SK-N-SH (cell line): ENCODE results near the gene CALML3. TPM values are rescaled to one million over a fixed set of nuclear protein-coding genes. Genes with fewer than 3 reads are reported as not detected.
A peak's percentile ranks its signal among the peaks of the same experiment; 100 is the strongest.

Experiments
- CTCF ChIA-PET: fragments of 300-600, 350-600 bp; formaldehyde crosslinking; extraction: SDS; loops from one replicate; lab custom pipeline; 2021; lab: Yijun Ruan, JAX
- POLR2A ChIA-PET: fragments of 350-600 bp; sonication (Branson Sonifier 250); formaldehyde crosslinking; extraction: SDS; loops from one replicate; lab custom pipeline; 2020; ENCODE audit warnings: antibody characterized with exemption, inconsistent platforms; lab: Yijun Ruan, JAX
- DNase-seq: peaks from one replicate; pipeline ENCODE4 v3.0.0; 2012
- H2AFZ ChIP-seq: fragments of 200-600 bp; sonication (generic); 2 replicates; pipeline ENCODE4 v1.8.1; 2016; ENCODE audit warnings: antibody characterized with exemption, mild to moderate bottlenecking, low read depth
- H3F3A ChIP-seq: fragments of 200-600 bp; sonication (generic); replicated peaks from 2 replicates; pipeline ENCODE3; 2016; ENCODE audit warnings: antibody characterized with exemption, mild to moderate bottlenecking; ENCODE audit not compliant: insufficient read depth
- H3K27ac ChIP-seq, 2 experiments: fragments of 200-500 bp in 1 of 2; fragments of 200-600 bp in 1 of 2; sonication (Bioruptor generic) in 1 of 2; sonication (generic), shearing (Covaris generic) in 1 of 2; 2 replicates each; pipeline versions ENCODE4 v1.5.1 to v1.6.1; 2014 to 2016; ENCODE audit warnings: low read depth in 2 of 2, inconsistent platforms in 1 of 2, low read length in 1 of 2, mild to moderate bottlenecking in 1 of 2, mixed read lengths in 1 of 2
- H3K27me3 ChIP-seq: fragments of 200-600 bp; sonication (generic), shearing (Covaris generic); 2 replicates; pipeline ENCODE4 v1.6.1; 2016; ENCODE audit warnings: mixed run types; ENCODE audit not compliant: insufficient read depth
- H3K36me3 ChIP-seq, 2 experiments: fragments of 200-500 bp in 1 of 2; fragments of 200-600 bp in 1 of 2; sonication (Bioruptor generic) in 1 of 2; sonication (generic) in 1 of 2; replicated peaks in 1 of 2; 2 replicates each; pipeline versions ENCODE3 to v1.5.1; 2014 to 2016; ENCODE audit warnings: low read length in 1 of 2, mild to moderate bottlenecking in 1 of 2; ENCODE audit not compliant: insufficient read depth in 2 of 2, control insufficient read depth in 1 of 2
- H3K4me1 ChIP-seq, 2 experiments: fragments of 200-500 bp in 1 of 2; fragments of 200-600 bp in 1 of 2; sonication (Bioruptor generic) in 1 of 2; sonication (generic), shearing (Covaris generic) in 1 of 2; 2 replicates each; pipeline versions ENCODE4 v1.5.1 to v1.6.1; 2014 to 2016; ENCODE audit warnings: low read depth in 1 of 2, low read length in 1 of 2, mixed run types in 1 of 2; ENCODE audit not compliant: insufficient read depth in 2 of 2, control insufficient read depth in 1 of 2
- H3K4me2 ChIP-seq: fragments of 200-600 bp; sonication (generic), shearing (Covaris generic); 2 replicates; pipeline ENCODE4 v1.6.1; 2017; ENCODE audit warnings: mixed run types
- H3K4me3 ChIP-seq, 2 experiments: fragments of 200-500 bp in 1 of 2; fragments of 200-600 bp in 1 of 2; sonication (Bioruptor generic) in 1 of 2; sonication (generic), shearing (Covaris generic) in 1 of 2; 2 replicates each; pipeline versions ENCODE4 v1.5.1 to v1.8.1; 2014 to 2016; ENCODE audit warnings: low read depth in 2 of 2, inconsistent platforms in 1 of 2, low read length in 1 of 2, mild to moderate bottlenecking in 1 of 2, mixed read lengths in 1 of 2, moderate library complexity in 1 of 2
- H3K79me2 ChIP-seq: fragments of 200-600 bp; sonication (generic); 2 replicates; pipeline ENCODE4 v1.8.1; 2017; ENCODE audit warnings: mild to moderate bottlenecking; ENCODE audit not compliant: insufficient read depth
- H3K9ac ChIP-seq: fragments of 200-600 bp; sonication (generic); 2 replicates; pipeline ENCODE4 v1.6.1; 2017; ENCODE audit warnings: mixed run types
- H3K9me2 ChIP-seq: fragments of 200-600 bp; sonication (generic); 2 replicates; pipeline ENCODE4 v1.6.1; 2017; ENCODE audit warnings: mixed run types
- H3K9me3 ChIP-seq: fragments of 200-600 bp; sonication (generic); 2 replicates; pipeline ENCODE4 v1.6.1; 2017; ENCODE audit warnings: mixed run types, mild to moderate bottlenecking, moderate library complexity
- H4K20me1 ChIP-seq: fragments of 200-600 bp; sonication (generic); 2 replicates; pipeline ENCODE4 v1.6.1; 2017; ENCODE audit warnings: mild to moderate bottlenecking, mixed run types; ENCODE audit not compliant: insufficient read depth
- CHD2 ChIP-seq: fragments of 150-350 bp; IDR thresholded peaks from 2 replicates; pipeline ENCODE4 v1.6.1; 2018; ENCODE audit warnings: low read length; ENCODE audit not compliant: partially characterized antibody
- EP300 ChIP-seq, 2 experiments: IDR thresholded peaks; 2 replicates each; pipeline versions ENCODE4 v1.4.0 to v1.6.1; 2012; ENCODE audit warnings: borderline replicate concordance in 1 of 2, low read depth in 1 of 2, low read length in 1 of 2
- EZH2phosphoT487 ChIP-seq: fragments of 200-600 bp; sonication (generic); IDR thresholded peaks from 2 replicates; pipeline ENCODE4 v1.6.1; 2017; ENCODE audit warnings: low read depth, mixed run types, mild to moderate bottlenecking, antibody characterized with exemption, moderate library complexity, borderline replicate concordance
- FOSL2 ChIP-seq: IDR thresholded peaks from 2 replicates; pipeline ENCODE4 v1.4.0; 2012; ENCODE audit warnings: low read depth, mild to moderate bottlenecking, moderate library complexity, borderline replicate concordance
- JUND ChIP-seq: IDR thresholded peaks from 2 replicates; pipeline ENCODE4 v1.4.0; 2012
- NFIC ChIP-seq: IDR thresholded peaks from 2 replicates; pipeline ENCODE4 v1.4.0; 2012; ENCODE audit warnings: borderline replicate concordance
- PBX3 ChIP-seq: IDR thresholded peaks from 2 replicates; pipeline ENCODE4; 2012
- RXRA ChIP-seq: IDR thresholded peaks from 2 replicates; pipeline ENCODE4 v1.4.0; 2012; ENCODE audit warnings: low read depth, mild to moderate bottlenecking, borderline replicate concordance
- SIN3A ChIP-seq: IDR thresholded peaks from 2 replicates; pipeline ENCODE4 v1.6.1; 2012; ENCODE audit warnings: low read depth, mild to moderate bottlenecking, low read length, moderate library complexity, borderline replicate concordance
- SMC3 ChIP-seq: IDR thresholded peaks from 2 replicates; pipeline ENCODE4 v1.6.1; 2012; ENCODE audit warnings: low read depth, low read length, improper control_type of control experiment
- WGBS: methylation state at CpG from one replicate; pipeline ENCODE4 v1.1.6; 2017; ENCODE audit warnings: low lambda C conversion rate; 5-methylcytosine and 5-hydroxymethylcytosine counted together
- polyA plus RNA-seq, 3 experiments: library from polyadenylated mRNA; depleted of rRNA; stranded (reverse); fragments of >200 nt; gene quantifications; 2 replicates each; pipeline ENCODE4 v1.2.3, GENCODE V29; 2012
- TF ChIP-seq, protein P1 (sequence below): IDR thresholded peaks from 2 replicates; pipeline ENCODE4 v1.4.0; 2012; ENCODE audit warnings: low read depth, borderline replicate concordance

CALML3 gene
- polyA plus RNA-seq, 1 of the 3 experiments (the other 2 are of a cell fraction) = not detected

- no peak overlapping the region for H3K4me3 ChIP-seq
- H3K79me2 ChIP-seq = no peaks in the 10 kb centered on the region
- no peak for DNase-seq
- peaks cover 4 to 24% of the 10 kb centered on the region in 2 experiments; a peak in 2 of 4 replicates for H3K4me1 ChIP-seq
- H3F3A ChIP-seq = no peaks in the 10 kb centered on the region
- no peak overlapping the region for H3K9ac ChIP-seq
- H3K9me3 ChIP-seq = no peaks in the 10 kb centered on the region
- WGBS = 83% methylated on average over 9 of the region's 9 CpGs
- ChIA-PET POLR2A (no interaction called here), CTCF (interaction anchor here (2.2 kb wide), 1 partner anchor 133 kb away, joined by 9 read pairs; no protein-coding TSS in a partner anchor)
- H3K27me3 ChIP-seq = no peaks in the 10 kb centered on the region
- H3K9me2 ChIP-seq = no peaks in the 10 kb centered on the region
- H2AFZ ChIP-seq = no peak overlapping the region
- no peak overlapping the region for H3K4me2 ChIP-seq
- H3K27ac ChIP-seq = no peak overlapping the region
- no peaks in the 10 kb centered on the region for H4K20me1 ChIP-seq
- H3K36me3 ChIP-seq = no peaks in the 10 kb centered on the region
- TF ChIP-seq RXRA (no peak), SMC3 (no peak), JUND (no peak), EZH2phosphoT487 (no peak), EP300 (IDR thresholded peaks at IDR 0.05; ENCODE audit: borderline replicate concordance in 1 of 2, low read depth in 1 of 2, low read length in 1 of 2) (no peak), CHD2 (no peak), PBX3 (no peak), NFIC (no peak)
Measured at GRCh38 chr10:5575144-5575481, 50.4 kb downstream of the CALML3 start.

GRCh38 chr10:5575482-5576153 lies 50.9 kb downstream of the CALML3 start:
- H3K9me2 ChIP-seq = no peaks in the 10 kb centered on the region
- H3K4me2 ChIP-seq = no peak overlapping the region
- H3K4me1 ChIP-seq = peaks cover 4 to 20% of the 10 kb centered on the region in 2 experiments; a peak in 2 of 4 replicates
- no peak overlapping the region for H3K27ac ChIP-seq
- H3K9me3 ChIP-seq = no peaks in the 10 kb centered on the region
- ChIA-PET CTCF (no interaction called here), POLR2A (no interaction called here)
- H3K79me2 ChIP-seq = no peaks in the 10 kb centered on the region
- no peak overlapping the region for H2AFZ ChIP-seq
- H4K20me1 ChIP-seq = no peaks in the 10 kb centered on the region
- H3F3A ChIP-seq = no peaks in the 10 kb centered on the region
- no peak overlapping the region for H3K4me3 ChIP-seq
- H3K9ac ChIP-seq = no peak overlapping the region
- H3K36me3 ChIP-seq = no peaks in the 10 kb centered on the region
- no peak for DNase-seq
- H3K27me3 ChIP-seq = no peaks in the 10 kb centered on the region
- WGBS = 92% methylated on average over 15 of the region's 23 CpGs
- TF ChIP-seq FOSL2 (0 out of 2 replicates have a peak, but pooled peaks have one; percentile 8), SIN3A (no peak)
- TF ChIP-seq, protein P1, sequence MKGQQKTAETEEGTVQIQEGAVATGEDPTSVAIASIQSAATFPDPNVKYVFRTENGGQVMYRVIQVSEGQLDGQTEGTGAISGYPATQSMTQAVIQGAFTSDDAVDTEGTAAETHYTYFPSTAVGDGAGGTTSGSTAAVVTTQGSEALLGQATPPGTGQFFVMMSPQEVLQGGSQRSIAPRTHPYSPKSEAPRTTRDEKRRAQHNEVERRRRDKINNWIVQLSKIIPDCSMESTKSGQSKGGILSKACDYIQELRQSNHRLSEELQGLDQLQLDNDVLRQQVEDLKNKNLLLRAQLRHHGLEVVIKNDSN = no peak
